GM21447 (cell line): ENCODE data around the gene CCPG1.

Experiments used
- ATAC-seq: cut with Tn5 transposase; IDR thresholded peaks from one replicate; pipeline ENCODE4 v1.9.1; 2021; ENCODE audit not compliant: unreplicated experiment

CCPG1 gene

DNA sequence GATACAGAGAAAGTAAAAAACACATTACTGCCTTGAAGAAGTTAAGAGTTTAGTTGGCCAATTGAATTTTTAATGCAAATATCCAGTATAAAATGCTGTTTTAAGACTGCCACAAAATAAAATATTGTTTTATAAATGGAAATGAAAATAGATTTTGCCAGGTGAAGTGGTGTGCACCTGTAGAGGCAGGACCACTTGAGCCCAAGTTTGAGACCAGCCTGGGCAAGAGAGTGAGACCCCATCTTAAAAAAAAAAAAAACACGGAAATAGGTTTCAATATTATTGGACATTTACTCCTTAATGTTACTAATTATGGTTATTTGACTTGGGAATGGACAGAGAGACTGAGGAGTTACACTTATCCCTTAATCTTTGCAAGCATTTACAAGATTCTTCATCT lies 87.2 kb downstream of the CCPG1 start:
- ATAC-seq: no peak

DNA sequence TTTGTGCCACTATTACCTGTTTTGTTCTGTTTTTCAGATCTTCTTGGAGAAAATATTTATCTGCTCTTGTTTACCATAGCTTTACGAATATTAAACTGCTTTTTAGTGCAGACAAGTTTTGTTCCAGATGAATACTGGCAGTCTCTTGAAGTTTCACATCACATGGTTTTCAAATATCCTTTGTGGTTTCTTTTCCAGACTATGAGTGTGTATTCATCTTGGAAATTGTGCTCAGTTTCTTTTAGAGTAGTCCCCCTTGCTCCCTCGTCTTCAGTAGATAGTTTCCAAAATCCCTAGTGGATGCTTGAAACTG lies 88.0 kb downstream of the CCPG1 start:
- no peak for ATAC-seq

GRCh38 chr15:55319537-55320237 lies 88.5 kb downstream of the CCPG1 start:
- peak; percentile 51 for ATAC-seq

DNA sequence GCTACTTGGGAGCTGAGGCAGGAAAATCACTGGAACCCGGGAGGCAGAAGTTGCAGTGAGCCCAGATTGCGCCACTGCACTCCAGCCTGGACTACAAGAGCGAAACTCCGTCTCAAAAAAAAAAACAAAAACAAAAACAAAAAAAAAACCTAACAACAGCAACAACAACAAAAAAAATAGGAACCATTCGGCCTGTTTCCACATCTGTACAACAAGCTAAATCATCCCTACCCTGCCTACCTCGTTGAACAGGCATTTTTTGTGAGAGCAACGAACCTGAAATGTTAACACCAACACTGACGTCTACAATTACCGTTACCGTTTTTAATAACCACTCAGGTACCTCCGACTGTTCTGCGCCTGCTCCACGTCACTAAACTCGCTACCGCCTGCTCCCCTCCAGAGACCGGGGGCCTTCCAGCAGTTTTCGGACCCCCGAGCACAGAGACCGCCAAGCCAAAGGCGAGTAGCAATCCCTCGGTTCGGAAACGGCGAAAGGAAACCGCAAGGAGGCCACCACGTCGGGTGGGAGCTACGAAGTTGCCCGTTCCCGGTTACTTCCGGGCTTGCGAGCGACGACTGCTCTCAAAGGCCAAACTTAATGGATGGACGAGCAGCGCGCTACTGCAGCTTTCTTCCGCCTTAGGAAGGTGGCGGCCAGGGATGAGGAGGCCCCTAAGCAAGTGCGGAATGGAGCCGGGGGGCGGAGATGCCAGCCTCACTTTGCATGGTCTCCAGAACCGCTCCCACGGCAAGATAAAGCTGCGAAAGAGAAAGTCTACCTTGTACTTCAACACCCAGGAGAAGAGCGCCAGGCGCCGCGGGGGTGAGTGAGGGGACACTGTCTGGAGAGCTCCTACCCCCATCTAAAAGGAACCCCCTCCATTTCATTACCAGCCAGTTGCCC lies 89.3 kb downstream of the CCPG1 start, which contains the start of the genes PIGB and PIGBOS1:
Gene PIGB (plus strand): TSS at position 635 of the 907 bp plus-strand sequence. CDS start 29 bp downstream, at position 664.
Gene PIGBOS1 (minus strand): TSS at position 536 of the 907 bp plus-strand sequence. CDS start 1,331 bp downstream, outside the sequence.
- ATAC-seq: peak; percentile 89
